K562 (cell line): Measurements from ENCODE around the gene GAB2. TPM values are rescaled to one million over a fixed set of nuclear protein-coding genes. Genes with fewer than 3 reads are reported as not detected.

Source experiments
- ARID1B ChIP-seq: fragments of 450-650 bp; IDR thresholded peaks from 2 replicates; pipeline ENCODE4 v1.6.1; 2016; ENCODE audit warnings: antibody characterized with exemption, mild to moderate bottlenecking, inconsistent platforms
- ETV1 ChIP-seq: fragments of 450-650 bp; conservative IDR thresholded peaks from 2 replicates; pipeline ENCODE4 v1.6.1; 2016; ENCODE audit warnings: missing genetic modification characterization, control low read depth, low read depth, missing compliant biosample characterization
- JUND ChIP-seq, 2 experiments: IDR thresholded peaks; 2 replicates in 1 of 2; 3 replicates in 1 of 2; pipeline ENCODE4 v1.6.1; 2011; ENCODE audit warnings: borderline replicate concordance in 2 of 2, low read depth in 2 of 2, low read length in 2 of 2, improper control_type of control experiment in 1 of 2, missing biosample characterization in 1 of 2, missing genetic modification characterization in 1 of 2, missing genetic modification reagents in 1 of 2
- L3MBTL2 ChIP-seq: fragments of 450-650 bp; IDR thresholded peaks from 2 replicates; pipeline ENCODE4 v1.6.1; 2016; ENCODE audit warnings: mild to moderate bottlenecking, moderate library complexity
- MCM3 ChIP-seq: fragments of 450-650 bp; IDR thresholded peaks from 2 replicates; pipeline ENCODE4 v1.6.1; 2016
- MECOM ChIP-seq: fragments of 250-450 bp; sonication (Bioruptor Pico); IDR thresholded peaks from 2 replicates; pipeline ENCODE4 v1.8.0; 2022; ENCODE audit warnings: inconsistent platforms
- MYC ChIP-seq, 2 experiments: fragments of 250-450 bp in 1 of 2; sonication (Bioruptor Pico) in 1 of 2; IDR thresholded peaks; 2 replicates each; pipeline versions ENCODE4 v1.5.1 to v1.6.1; 2012 to 2021; ENCODE audit warnings: low read depth in 2 of 2, borderline replicate concordance in 1 of 2, improper control_type of control experiment in 1 of 2, low read length in 1 of 2, mild to moderate bottlenecking in 1 of 2, moderate library complexity in 1 of 2
- NCOA2 ChIP-seq, 2 experiments: fragments of 450-650 bp; IDR thresholded peaks; 2 replicates each; pipeline ENCODE4 v1.6.1; 2018; ENCODE audit warnings: mild to moderate bottlenecking in 2 of 2, moderate library complexity in 1 of 2; ENCODE audit not compliant: partially characterized antibody in 2 of 2
- NFIC ChIP-seq: fragments of 450-650 bp; IDR thresholded peaks from 2 replicates; pipeline ENCODE4 v1.6.1; 2017; ENCODE audit warnings: mild to moderate bottlenecking, inconsistent platforms
- NFXL1 ChIP-seq: fragments of 450-650 bp; formaldehyde crosslinking; IDR thresholded peaks from 2 replicates; pipeline ENCODE4 v1.4.0; 2021; ENCODE audit warnings: mild to moderate bottlenecking
- NR4A1 ChIP-seq, 2 experiments: fragments of 250-450 bp in 1 of 2; fragments of 450-650 bp in 1 of 2; sonication (Bioruptor Pico) in 1 of 2; IDR thresholded peaks; 2 replicates each; pipeline versions ENCODE4 v1.4.0 to v1.6.1; 2016 to 2020; ENCODE audit warnings: mild to moderate bottlenecking in 2 of 2, missing compliant biosample characterization in 1 of 2, missing genetic modification characterization in 1 of 2, moderate library complexity in 1 of 2
- RCOR1 ChIP-seq, 2 experiments: IDR thresholded peaks; 2 replicates each; pipeline ENCODE4 v1.6.1; 2012; ENCODE audit warnings: low read depth in 2 of 2, low read length in 2 of 2, borderline replicate concordance in 1 of 2, improper control_type of control experiment in 1 of 2
- SREBF1 ChIP-seq: fragments of 150-350 bp; IDR thresholded peaks from 2 replicates; pipeline ENCODE4 v1.6.1; 2014; ENCODE audit warnings: antibody characterized with exemption, low read depth, low read length, borderline replicate concordance
- SRSF1 ChIP-seq: fragments of 200-400 bp; formaldehyde crosslinking; IDR thresholded peaks from 2 replicates; pipeline ENCODE4 v1.6.1; 2017; ENCODE audit warnings: mild to moderate bottlenecking, low read depth, low read length, moderate library complexity
- TOE1 ChIP-seq, 2 experiments: fragments of 450-650 bp in 1 of 2; sonication (generic) in 1 of 2; formaldehyde crosslinking in 1 of 2; IDR thresholded peaks; 2 replicates each; pipeline versions ENCODE4 v1.7.1 to v1.8.0; 2016 to 2022; ENCODE audit warnings: borderline replicate concordance in 2 of 2, mild to moderate bottlenecking in 2 of 2, antibody characterized with exemption in 1 of 2, inconsistent platforms in 1 of 2, low read depth in 1 of 2, missing genetic modification reagents in 1 of 2, moderate library complexity in 1 of 2
- ZNF12 ChIP-seq: sonication (generic); formaldehyde crosslinking; IDR thresholded peaks from 2 replicates; pipeline ENCODE4 v1.4.0; 2020; ENCODE audit warnings: mild to moderate bottlenecking, missing genetic modification reagents
- ZNF165 ChIP-seq: fragments of 250-450 bp; sonication (Bioruptor Pico); IDR thresholded peaks from 2 replicates; pipeline ENCODE4 v1.4.0; 2020; ENCODE audit warnings: borderline replicate concordance
- ZNF785 ChIP-seq: fragments of 250-450 bp; sonication (Bioruptor Pico); IDR thresholded peaks from 2 replicates; pipeline ENCODE4 v1.4.0; 2020; ENCODE audit warnings: mild to moderate bottlenecking
- polyA plus RNA-seq, 8 experiments: library from polyadenylated mRNA; depleted of rRNA in 4 of 8; stranded (reverse) in 5 of 8; unstranded in 3 of 8; fragments of >200 nt; fragmentation: Nextera tagmentation in 2 of 8; fragmentation: Illumina TruSeq in 1 of 8; extraction: Ambion mirVana in 2 of 8; extraction: Trizol in 1 of 8; gene quantifications; 2 replicates each; pipeline versions ENCODE4 v1.2.1 to v1.2.3, GENCODE V29; 2011 to 2014; ENCODE audit warnings: inconsistent platforms in 1 of 8, missing spikeins in 1 of 8
- total RNA-seq, 7 experiments: library from RNA; depleted of rRNA in 6 of 7; stranded (reverse); fragments of >200 nt in 6 of 7; fragmentation: Illumina TruSeq in 2 of 7; extraction: Trizol in 2 of 7; gene quantifications; 2 replicates each; pipeline versions ENCODE4 v1.2.1 to v1.2.3, GENCODE V29; 2011 to 2021; ENCODE audit warnings: low replicate concordance in 1 of 7
- TF ChIP-seq, protein P1 (sequence below): fragments of 200-800 bp; sonication (Bioruptor generic); IDR thresholded peaks from 2 replicates; pipeline ENCODE4 v1.6.1; 2017; ENCODE audit warnings: missing genetic modification characterization, missing compliant biosample characterization
- TF ChIP-seq, protein P2 (sequence below): sonication (generic); IDR thresholded peaks from 2 replicates; pipeline ENCODE4 v1.6.1; 2016
- TF ChIP-seq, protein P3 (sequence below): fragments of 250-450 bp; sonication (Bioruptor Pico); IDR thresholded peaks from 2 replicates; pipeline ENCODE4 v1.5.0; 2021
- TF ChIP-seq, protein P4 (sequence below): fragments of 450-650 bp; IDR thresholded peaks from 2 replicates; pipeline ENCODE4 v1.6.1; 2016

The GAB2 gene
- total and polyA plus RNA-seq, 9 of the 15 experiments (the other 6 are each of a cell fraction or from before 2014, with no cell fraction given) = 2.3 to 35.2 (median 16.1) TPM

DNA sequence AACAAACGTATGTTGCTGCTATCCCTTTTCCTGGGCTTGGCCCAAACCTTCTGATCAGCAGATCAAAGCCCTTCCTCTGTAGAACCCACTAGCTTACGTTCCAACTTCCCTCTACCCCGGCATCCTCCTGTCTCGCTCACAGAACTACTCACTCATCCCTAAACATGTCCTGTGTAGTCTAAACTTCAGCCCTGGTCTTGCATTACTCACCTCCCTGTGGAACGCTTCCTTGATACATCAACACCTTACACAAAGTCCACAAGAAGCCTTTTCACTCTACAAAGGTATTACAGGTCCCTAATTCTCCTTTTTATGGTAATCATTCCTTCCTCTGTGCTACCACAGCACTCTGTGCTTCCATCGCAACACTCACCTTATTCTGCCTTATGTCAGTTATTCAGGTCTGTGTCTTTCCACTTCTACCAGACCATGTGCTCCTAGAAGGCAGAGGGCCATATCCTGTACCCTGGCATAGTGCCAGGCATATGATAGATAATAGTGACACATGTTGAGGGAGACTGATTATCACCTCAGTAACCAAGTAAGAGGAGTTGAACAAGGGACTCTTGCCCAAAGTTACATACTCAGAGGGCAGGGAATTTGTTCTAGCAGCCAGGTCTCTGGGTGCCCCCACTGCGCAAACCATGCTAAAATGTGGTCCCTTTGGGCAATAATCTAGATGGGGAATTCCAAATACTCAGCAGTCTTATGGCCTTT is 187.3 kb downstream of the GAB2 start (continued):
- TF ChIP-seq NCOA2 (IDR thresholded peaks at IDR 0.05; ENCODE audit: partially characterized antibody in 2 of 2) (peak in 1 of 2 experiments; percentile 20), ZNF165 (no peak), ZNF785 (CRISPR knock-in tag) (no peak), NFIC (peak; percentile 99), MCM3 (no peak), ARID1B (peak; percentile 41; the same call in 1 of the 2 replicates), MYC (IDR thresholded peaks at IDR 0.05; ENCODE audit: low read depth, low read length) (peak; percentile 87), MYC (CRISPR knock-in tag; IDR thresholded peaks at IDR 0.05; ENCODE audit: borderline replicate concordance, low read depth) (no peak), ETV1 (tag) (0 out of 2 replicates have a peak, but pooled peaks have one; percentile 19), MECOM (CRISPR knock-in tag) (0 out of 2 replicates have a peak, but pooled peaks have one; percentile 9), L3MBTL2 (0 out of 2 replicates have a peak, but pooled peaks have one; percentile 48), SRSF1 (no peak), JUND (IDR thresholded peaks at IDR 0.05; ENCODE audit: borderline replicate concordance, low read depth, low read length) (peak; percentile 13; the same call in 1 of the 2 replicates), JUND (tag; IDR thresholded peaks at IDR 0.05; ENCODE audit: borderline replicate concordance, low read depth, low read length) (0 out of 3 replicates have a peak, but pooled peaks have one; percentile 9), TOE1 (IDR thresholded peaks at IDR 0.05; ENCODE audit: borderline replicate concordance) (no peak), TOE1 (CRISPR knock-in tag; IDR thresholded peaks at IDR 0.05; ENCODE audit: borderline replicate concordance, low read depth) (no peak), ZNF12 (CRISPR knock-in tag) (no peak), NR4A1 (CRISPR knock-in tag; IDR thresholded peaks at IDR 0.05) (no peak), NR4A1 (tag; IDR thresholded peaks at IDR 0.05) (no peak), RCOR1 (IDR thresholded peaks at IDR 0.05; ENCODE audit: borderline replicate concordance in 1 of 2, low read depth in 2 of 2, low read length in 2 of 2) (0 out of 4 replicates have a peak, but pooled peaks of 1 of the 2 experiments have one; percentile 21), SREBF1 (no peak), NFXL1 (CRISPR knock-in tag) (no peak)
- TF ChIP-seq, protein P1, sequence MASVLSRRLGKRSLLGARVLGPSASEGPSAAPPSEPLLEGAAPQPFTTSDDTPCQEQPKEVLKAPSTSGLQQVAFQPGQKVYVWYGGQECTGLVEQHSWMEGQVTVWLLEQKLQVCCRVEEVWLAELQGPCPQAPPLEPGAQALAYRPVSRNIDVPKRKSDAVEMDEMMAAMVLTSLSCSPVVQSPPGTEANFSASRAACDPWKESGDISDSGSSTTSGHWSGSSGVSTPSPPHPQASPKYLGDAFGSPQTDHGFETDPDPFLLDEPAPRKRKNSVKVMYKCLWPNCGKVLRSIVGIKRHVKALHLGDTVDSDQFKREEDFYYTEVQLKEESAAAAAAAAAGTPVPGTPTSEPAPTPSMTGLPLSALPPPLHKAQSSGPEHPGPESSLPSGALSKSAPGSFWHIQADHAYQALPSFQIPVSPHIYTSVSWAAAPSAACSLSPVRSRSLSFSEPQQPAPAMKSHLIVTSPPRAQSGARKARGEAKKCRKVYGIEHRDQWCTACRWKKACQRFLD (CRISPR knock-in tag) = 0 out of 2 replicates have a peak, but pooled peaks have one; percentile 30
- TF ChIP-seq, protein P2, sequence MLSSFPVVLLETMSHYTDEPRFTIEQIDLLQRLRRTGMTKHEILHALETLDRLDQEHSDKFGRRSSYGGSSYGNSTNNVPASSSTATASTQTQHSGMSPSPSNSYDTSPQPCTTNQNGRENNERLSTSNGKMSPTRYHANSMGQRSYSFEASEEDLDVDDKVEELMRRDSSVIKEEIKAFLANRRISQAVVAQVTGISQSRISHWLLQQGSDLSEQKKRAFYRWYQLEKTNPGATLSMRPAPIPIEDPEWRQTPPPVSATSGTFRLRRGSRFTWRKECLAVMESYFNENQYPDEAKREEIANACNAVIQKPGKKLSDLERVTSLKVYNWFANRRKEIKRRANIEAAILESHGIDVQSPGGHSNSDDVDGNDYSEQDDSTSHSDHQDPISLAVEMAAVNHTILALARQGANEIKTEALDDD = peak; percentile 65
- TF ChIP-seq, protein P3, sequence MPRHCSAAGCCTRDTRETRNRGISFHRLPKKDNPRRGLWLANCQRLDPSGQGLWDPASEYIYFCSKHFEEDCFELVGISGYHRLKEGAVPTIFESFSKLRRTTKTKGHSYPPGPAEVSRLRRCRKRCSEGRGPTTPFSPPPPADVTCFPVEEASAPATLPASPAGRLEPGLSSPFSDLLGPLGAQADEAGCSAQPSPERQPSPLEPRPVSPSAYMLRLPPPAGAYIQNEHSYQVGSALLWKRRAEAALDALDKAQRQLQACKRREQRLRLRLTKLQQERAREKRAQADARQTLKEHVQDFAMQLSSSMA (CRISPR knock-in tag) = no peak
- TF ChIP-seq, protein P4, sequence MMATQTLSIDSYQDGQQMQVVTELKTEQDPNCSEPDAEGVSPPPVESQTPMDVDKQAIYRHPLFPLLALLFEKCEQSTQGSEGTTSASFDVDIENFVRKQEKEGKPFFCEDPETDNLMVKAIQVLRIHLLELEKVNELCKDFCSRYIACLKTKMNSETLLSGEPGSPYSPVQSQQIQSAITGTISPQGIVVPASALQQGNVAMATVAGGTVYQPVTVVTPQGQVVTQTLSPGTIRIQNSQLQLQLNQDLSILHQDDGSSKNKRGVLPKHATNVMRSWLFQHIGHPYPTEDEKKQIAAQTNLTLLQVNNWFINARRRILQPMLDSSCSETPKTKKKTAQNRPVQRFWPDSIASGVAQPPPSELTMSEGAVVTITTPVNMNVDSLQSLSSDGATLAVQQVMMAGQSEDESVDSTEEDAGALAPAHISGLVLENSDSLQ = peak; percentile 49
